ENCODE results near the gene ETNK1.

Gene ETNK1

DNA sequence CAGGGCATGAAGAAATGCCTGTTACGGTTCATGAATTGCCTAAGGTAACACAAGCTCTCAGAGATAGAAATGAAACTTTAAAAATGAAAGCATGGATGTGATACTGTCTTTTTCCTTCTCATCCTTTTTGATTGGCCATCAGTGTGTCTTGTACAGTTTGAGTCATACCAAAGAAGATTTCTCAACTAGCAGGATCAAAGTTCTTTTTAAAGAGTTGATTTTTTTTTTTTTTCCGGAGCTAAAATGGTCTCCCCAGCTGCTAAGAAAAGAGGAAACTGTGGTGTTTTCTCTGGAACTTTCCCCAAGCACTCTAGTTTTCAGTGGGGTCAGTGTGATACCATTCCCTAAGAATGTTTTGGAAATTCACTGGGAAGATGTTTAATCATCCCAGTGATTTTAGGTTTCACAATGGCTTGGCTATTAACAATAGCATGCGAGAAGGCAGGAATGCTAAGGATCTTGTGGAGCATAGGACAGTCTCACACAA lies 105.0 kb downstream of the ETNK1 start:
- no peak overlapping the region for H3K4me3 ChIP-seq (ENCODE audit: low read length)
- H3K27me3 ChIP-seq (ENCODE audit: low read depth, low read length) = no peaks in the 10 kb centered on the region
- no peak overlapping the region for H3K4me2 ChIP-seq (ENCODE audit: low read length)
- no peak overlapping the region for H3K27ac ChIP-seq (ENCODE audit: low read length)
- no peaks in the 10 kb centered on the region for H3K79me2 ChIP-seq (ENCODE audit: low read length)
- no peak overlapping the region for H2AFZ ChIP-seq (ENCODE audit: low read depth, low read length)
- H3K4me1 ChIP-seq (ENCODE audit: low read length) = no peaks in the 10 kb centered on the region
- no peak overlapping the region for H3K9ac ChIP-seq (ENCODE audit: low read length)
- H3K9me3 ChIP-seq (ENCODE audit: insufficient read depth, low read length) = no peaks in the 10 kb centered on the region
- no peaks in the 10 kb centered on the region for H3K36me3 ChIP-seq (replicated peaks; ENCODE audit: low read depth, low read length)
- H4K20me1 ChIP-seq (ENCODE audit: insufficient read depth, low read length) = no peaks in the 10 kb centered on the region
- TF ChIP-seq, protein P1, sequence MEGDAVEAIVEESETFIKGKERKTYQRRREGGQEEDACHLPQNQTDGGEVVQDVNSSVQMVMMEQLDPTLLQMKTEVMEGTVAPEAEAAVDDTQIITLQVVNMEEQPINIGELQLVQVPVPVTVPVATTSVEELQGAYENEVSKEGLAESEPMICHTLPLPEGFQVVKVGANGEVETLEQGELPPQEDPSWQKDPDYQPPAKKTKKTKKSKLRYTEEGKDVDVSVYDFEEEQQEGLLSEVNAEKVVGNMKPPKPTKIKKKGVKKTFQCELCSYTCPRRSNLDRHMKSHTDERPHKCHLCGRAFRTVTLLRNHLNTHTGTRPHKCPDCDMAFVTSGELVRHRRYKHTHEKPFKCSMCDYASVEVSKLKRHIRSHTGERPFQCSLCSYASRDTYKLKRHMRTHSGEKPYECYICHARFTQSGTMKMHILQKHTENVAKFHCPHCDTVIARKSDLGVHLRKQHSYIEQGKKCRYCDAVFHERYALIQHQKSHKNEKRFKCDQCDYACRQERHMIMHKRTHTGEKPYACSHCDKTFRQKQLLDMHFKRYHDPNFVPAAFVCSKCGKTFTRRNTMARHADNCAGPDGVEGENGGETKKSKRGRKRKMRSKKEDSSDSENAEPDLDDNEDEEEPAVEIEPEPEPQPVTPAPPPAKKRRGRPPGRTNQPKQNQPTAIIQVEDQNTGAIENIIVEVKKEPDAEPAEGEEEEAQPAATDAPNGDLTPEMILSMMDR (IDR thresholded peaks at IDR 0.05; ENCODE audit: low read depth, low read length) = no peak
- TF ChIP-seq EZH2phosphoT487 (IDR thresholded peaks at IDR 0.05; ENCODE audit: low read depth) = no peak

DNA sequence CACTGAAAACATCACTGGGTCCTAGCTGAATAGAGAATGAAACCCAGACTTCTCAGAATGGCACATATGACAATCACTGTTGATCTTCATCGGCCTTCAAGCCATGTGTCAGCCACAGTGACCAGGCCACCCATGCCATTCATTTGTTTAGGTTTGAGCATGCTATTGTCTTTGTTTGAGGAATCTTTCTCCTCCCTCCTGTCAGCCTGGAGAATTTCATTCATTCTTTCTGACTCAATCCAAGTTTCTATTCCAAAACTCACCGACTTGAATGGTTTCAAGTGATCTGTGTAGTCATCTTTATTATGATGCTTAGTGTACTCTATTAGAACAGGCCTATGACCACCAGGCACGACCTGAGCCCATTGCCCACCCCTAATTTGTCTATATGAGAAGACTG lies 106.3 kb downstream of the ETNK1 start:
- no peak overlapping the region for H3K27ac ChIP-seq (ENCODE audit: low read length)
- H4K20me1 ChIP-seq (ENCODE audit: insufficient read depth, low read length) = no peaks in the 10 kb centered on the region
- H3K4me1 ChIP-seq (ENCODE audit: low read length) = no peaks in the 10 kb centered on the region
- H3K9me3 ChIP-seq (ENCODE audit: insufficient read depth, low read length) = no peaks in the 10 kb centered on the region
- peaks cover 3% of the 10 kb centered on the region; the same call in 1 of the 2 replicates for H3K27me3 ChIP-seq (ENCODE audit: low read depth, low read length)
- no peak overlapping the region for H3K4me2 ChIP-seq (ENCODE audit: low read length)
- H3K36me3 ChIP-seq (replicated peaks; ENCODE audit: low read depth, low read length) = no peaks in the 10 kb centered on the region
- H2AFZ ChIP-seq (ENCODE audit: low read depth, low read length) = no peak overlapping the region
- H3K79me2 ChIP-seq (ENCODE audit: low read length) = no peaks in the 10 kb centered on the region
- TF ChIP-seq, protein P1 (IDR thresholded peaks at IDR 0.05; ENCODE audit: low read depth, low read length) = no peak
- no peak for TF ChIP-seq EZH2phosphoT487 (IDR thresholded peaks at IDR 0.05; ENCODE audit: low read depth)
- no peak overlapping the region for H3K9ac ChIP-seq (ENCODE audit: low read length)
- no peak overlapping the region for H3K4me3 ChIP-seq (ENCODE audit: low read length)

DNA sequence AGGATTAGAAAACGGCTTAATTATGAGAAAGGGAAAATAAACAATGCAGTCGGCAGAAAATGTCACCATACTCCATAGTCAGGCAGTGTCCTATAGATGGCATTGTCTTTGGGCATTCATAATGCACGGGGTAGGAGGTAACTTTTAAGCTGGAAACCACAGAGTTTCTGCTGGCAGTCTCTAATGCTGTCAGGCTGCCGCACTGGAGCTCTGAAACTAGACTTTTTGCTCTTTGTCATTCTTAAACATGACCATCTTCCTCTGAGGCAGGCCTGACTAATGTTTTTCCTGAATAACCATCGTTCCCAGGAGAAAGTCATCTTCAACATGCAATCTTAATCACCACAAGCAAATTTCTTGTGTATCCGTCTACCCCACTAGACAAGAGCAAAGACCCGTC lies 108.8 kb downstream of the ETNK1 start:
- H3K4me2 ChIP-seq (ENCODE audit: low read length) = no peak overlapping the region
- peaks cover 3% of the 10 kb centered on the region; the same call in 1 of the 2 replicates for H3K27me3 ChIP-seq (ENCODE audit: low read depth, low read length)
- no peak overlapping the region for H2AFZ ChIP-seq (ENCODE audit: low read depth, low read length)
- H3K9me3 ChIP-seq (ENCODE audit: insufficient read depth, low read length) = no peaks in the 10 kb centered on the region
- no peaks in the 10 kb centered on the region for H4K20me1 ChIP-seq (ENCODE audit: insufficient read depth, low read length)
- no peaks in the 10 kb centered on the region for H3K4me1 ChIP-seq (ENCODE audit: low read length)
- no peak overlapping the region for H3K9ac ChIP-seq (ENCODE audit: low read length)
- H3K4me3 ChIP-seq (ENCODE audit: low read length) = no peak overlapping the region
- no peaks in the 10 kb centered on the region for H3K79me2 ChIP-seq (ENCODE audit: low read length)
- no peaks in the 10 kb centered on the region for H3K36me3 ChIP-seq (replicated peaks; ENCODE audit: low read depth, low read length)
- TF ChIP-seq, protein P1 (IDR thresholded peaks at IDR 0.05; ENCODE audit: low read depth, low read length) = no peak
- no peak for TF ChIP-seq EZH2phosphoT487 (IDR thresholded peaks at IDR 0.05; ENCODE audit: low read depth)
- H3K27ac ChIP-seq (ENCODE audit: low read length) = no peak overlapping the region

DNA sequence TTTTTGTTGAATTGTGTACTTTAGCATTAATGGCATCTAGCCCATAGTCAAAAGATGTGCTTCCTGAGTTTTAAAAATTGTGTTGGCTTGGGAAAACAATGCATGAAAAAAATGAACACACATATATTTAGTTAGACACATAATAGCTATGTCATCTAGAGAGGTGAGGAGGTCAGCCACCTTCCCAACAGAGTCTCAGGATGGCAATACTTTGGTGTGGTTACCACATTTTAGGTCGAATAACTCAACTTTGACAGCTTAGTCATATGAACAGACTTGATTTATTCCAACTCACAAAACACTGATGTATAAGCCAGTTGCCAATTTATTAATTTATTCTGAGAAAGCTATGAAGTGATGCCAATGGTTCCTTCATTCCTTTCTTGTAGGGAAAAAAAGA lies 114.0 kb downstream of the ETNK1 start:
- no peak overlapping the region for H3K9ac ChIP-seq (ENCODE audit: low read length)
- no peaks in the 10 kb centered on the region for H3K79me2 ChIP-seq (ENCODE audit: low read length)
- no peak overlapping the region for H3K4me3 ChIP-seq (ENCODE audit: low read length)
- peaks cover 3% of the 10 kb centered on the region; the same call in 1 of the 2 replicates for H3K27me3 ChIP-seq (ENCODE audit: low read depth, low read length)
- TF ChIP-seq EZH2phosphoT487 (IDR thresholded peaks at IDR 0.05; ENCODE audit: low read depth) = no peak
- TF ChIP-seq, protein P1 (IDR thresholded peaks at IDR 0.05; ENCODE audit: low read depth, low read length) = no peak
- H3K36me3 ChIP-seq (replicated peaks; ENCODE audit: low read depth, low read length) = no peaks in the 10 kb centered on the region
- H3K9me3 ChIP-seq (ENCODE audit: insufficient read depth, low read length) = no peaks in the 10 kb centered on the region
- no peak overlapping the region for H3K4me2 ChIP-seq (ENCODE audit: low read length)
- H3K27ac ChIP-seq (ENCODE audit: low read length) = no peak overlapping the region
- H4K20me1 ChIP-seq (ENCODE audit: insufficient read depth, low read length) = no peaks in the 10 kb centered on the region
- H2AFZ ChIP-seq (ENCODE audit: low read depth, low read length) = no peak overlapping the region
- no peaks in the 10 kb centered on the region for H3K4me1 ChIP-seq (ENCODE audit: low read length)

All from OCI-LY3 (cell line).